ENCODE data around the gene PHAF1. TPM values are rescaled to one million over a fixed set of nuclear protein-coding genes. Genes with fewer than 3 reads are reported as not detected.

The PHAF1 gene
- polyA plus RNA-seq, 5 donors: 21.1 to 25.8 (median 23.0) TPM

DNA sequence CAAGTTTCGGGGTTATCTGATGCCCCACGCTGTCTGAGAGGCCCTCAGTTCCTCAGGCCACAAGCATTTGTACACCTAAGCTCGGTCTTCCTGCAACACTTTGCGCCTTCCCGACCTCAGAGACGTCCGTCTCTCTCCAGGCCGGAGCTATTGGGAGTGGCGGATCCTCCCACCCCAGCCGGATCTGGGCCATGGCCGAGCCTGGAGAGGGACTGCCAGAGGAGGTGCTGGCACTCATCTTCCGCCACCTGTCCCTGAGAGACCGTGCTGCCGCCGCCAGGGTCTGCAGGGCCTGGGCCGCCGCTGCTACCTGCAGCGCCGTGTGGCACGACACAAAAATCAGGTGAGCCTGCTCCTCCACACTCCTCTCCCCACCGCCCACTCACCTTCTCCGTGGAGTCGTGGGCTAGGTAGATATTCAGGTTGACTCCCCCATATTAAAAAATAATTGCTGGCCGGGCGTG is 51.9 kb downstream of the PHAF1 start:
- no peak for DNase-seq

DNA sequence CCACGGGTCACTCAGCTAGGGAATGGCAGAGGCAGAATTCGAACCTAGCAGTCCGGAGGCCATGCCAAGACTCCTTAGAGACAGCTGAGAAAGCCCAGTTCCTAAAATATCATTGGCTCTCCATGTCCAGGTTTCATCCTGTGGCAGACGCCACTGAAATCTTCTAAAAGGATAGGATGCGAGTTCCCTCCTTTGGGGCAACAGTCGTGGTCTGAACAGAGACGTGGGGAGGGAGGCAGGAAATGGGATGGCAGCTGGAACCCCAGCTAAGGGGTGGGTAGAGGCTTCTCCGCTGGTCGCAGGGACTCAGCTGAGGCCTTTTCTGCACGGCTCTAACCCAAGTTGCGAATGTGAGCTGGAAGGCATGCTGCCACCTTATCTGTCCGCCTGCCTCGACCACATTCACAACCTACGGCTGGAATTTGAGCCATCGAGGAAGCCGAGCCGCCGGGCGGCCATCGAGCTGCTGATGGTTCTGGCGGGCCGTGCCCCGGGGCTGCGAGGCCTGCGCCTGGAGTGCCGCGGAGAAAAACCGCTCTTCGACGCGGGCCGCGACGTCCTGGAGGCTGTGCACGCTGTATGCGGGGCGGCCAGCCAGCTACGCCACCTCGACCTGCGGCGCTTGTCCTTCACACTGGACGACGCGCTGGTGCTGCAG is 52.9 kb downstream of the PHAF1 start:
- no peak for DNase-seq

DNA sequence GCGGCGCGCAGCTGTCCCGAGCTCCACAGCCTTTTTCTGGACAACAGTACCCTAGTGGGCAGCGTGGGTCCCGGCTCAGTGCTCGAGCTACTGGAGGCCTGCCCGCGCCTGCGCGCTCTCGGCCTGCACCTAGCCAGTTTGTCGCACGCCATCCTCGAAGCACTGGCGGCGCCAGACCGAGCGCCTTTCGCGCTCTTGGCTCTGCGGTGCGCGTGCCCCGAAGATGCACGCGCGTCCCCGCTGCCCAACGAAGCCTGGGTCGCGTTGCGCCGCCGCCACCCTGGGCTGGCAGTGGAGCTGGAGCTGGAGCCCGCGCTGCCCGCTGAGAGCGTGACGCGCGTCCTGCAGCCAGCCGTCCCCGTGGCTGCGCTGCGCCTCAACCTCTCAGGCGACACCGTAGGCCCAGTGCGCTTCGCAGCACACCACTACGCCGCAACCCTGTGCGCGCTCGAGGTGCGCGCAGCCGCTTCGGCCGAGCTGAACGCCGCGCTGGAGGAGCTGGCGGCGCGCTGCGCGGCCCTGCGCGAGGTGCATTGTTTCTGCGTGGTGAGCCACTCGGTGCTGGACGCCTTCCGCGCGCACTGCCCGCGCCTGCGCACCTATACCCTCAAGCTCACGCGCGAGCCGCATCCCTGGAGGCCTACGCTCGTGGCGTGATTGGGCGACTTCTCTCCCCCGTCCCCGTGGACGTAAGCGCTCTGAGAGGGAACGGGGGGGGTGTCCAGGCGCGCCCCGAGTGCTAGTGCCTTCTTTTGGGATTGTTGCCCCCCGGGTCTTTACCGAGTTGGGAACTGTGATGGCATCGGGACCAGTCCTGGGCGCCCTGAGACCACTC is 53.6 kb downstream of the PHAF1 start:
- no peak for DNase-seq

DNA sequence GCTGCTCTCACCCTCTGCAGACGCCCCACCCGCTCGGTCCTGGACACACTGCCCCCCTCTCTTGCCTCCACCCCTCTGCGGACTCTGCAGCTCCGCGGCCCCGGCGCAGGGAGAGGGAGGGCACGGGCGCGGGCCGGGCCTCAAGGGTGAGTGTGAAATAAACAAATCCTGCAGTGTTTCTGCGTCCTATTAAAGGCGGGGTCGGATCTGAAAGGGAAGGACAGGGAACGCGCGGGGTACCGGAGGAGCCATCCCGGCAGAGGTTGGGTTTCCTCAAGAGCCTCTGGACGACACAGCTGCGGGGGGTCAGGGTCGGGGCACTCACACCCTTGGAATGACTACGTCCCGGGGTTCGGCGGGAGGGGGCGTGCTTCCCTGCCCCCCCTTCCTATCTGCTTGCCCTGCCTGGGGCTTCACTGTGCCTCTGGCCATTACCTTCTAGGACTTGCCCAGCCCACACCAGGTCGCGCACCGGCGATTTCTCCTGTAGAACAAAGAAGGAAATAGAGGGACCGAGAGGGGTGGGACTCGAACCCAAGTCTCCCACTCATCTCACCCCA is 54.3 kb downstream of the PHAF1 start:
- no peak for DNase-seq

DNA sequence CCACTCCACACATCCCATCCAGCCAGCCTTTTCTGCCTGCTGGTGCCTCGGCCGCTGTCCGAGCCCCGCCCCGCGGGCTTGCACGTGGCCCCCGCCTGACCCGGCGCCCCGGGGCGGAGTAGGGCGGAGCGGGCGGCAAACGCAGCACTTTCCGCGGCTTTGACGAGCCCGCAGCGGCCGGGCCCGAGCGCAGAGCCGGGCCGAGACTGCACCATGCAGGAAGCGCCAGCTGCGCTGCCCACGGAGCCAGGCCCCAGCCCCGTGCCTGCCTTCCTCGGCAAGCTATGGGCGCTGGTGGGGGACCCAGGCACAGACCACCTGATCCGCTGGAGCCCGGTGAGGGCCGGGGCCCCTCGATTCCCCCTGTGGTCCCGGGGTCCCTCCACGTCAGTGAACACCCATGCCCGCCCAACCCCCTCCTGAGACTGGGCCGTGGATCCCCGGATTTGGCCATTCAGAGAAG is 54.9 kb downstream of the PHAF1 start, which contains the start of gene HSF4:
HSF4 (plus strand) TSS at position 147 of the 463 bp plus-strand sequence; CDS start at position 214, 67 bp downstream.
- no peak for DNase-seq

DNA sequence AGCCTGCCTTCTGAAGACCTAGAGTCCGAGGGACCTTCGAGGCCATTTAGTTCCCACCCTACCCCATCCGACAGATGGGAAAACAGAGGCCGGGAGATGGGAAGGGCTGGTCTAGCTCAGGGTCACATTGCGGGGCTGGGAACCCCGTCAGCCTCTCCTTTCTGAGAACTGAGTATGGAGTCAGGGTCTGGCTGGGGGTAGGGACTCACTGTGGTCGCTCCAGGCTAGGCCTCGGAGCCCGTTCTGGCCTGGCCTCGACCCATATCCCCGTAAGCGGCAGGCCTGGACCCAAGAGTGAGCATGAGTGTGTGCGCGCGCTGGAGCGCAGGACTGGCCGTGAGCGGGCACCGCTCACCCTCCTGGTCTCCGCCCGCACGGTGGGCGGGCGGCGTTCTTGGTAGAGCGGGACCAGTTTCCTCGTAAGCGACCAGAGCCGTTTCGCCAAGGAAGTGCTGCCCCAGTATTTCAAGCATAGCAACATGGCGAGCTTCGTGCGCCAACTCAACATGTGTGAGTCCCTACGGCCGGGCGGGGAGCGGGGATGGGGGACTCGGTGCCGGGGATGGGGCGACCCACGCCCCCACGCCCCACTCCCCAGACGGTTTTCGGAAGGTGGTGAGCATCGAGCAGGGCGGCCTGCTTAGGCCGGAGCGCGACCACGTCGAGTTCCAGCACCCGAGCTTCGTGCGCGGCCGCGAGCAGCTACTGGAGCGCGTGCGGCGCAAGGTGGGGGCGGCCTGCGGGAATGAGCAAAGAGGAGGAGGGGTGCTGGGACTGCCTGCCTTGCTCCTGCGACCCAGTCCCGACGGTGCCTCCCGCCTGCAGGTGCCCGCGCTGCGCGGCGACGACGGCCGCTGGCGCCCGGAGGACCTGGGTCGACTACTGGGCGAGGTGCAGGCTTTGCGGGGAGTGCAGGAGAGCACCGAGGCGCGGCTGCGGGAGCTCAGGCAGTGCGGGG is 55.7 kb downstream of the PHAF1 start:
- no peak for DNase-seq

DNA sequence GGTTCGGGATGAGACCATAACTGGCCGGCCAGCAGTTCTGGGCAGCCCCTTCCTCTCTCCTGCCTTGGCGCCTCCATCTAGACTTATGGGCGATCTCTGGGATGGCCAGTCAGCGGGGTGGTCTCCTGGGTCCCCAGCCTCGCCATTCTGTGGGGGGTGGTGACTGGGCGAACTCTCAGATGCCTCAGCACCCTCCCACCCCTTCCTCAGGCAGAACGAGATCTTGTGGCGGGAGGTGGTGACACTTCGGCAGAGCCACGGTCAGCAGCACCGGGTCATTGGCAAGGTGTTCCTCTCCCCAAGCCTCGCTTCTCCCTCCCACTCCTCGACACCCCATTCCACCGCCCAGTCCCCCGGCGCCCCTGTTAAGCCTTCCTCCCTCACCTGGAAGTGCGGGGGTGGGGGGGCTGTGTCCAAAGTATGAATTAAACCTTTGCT is 56.4 kb downstream of the PHAF1 start:
- DNase-seq: no peak

DNA sequence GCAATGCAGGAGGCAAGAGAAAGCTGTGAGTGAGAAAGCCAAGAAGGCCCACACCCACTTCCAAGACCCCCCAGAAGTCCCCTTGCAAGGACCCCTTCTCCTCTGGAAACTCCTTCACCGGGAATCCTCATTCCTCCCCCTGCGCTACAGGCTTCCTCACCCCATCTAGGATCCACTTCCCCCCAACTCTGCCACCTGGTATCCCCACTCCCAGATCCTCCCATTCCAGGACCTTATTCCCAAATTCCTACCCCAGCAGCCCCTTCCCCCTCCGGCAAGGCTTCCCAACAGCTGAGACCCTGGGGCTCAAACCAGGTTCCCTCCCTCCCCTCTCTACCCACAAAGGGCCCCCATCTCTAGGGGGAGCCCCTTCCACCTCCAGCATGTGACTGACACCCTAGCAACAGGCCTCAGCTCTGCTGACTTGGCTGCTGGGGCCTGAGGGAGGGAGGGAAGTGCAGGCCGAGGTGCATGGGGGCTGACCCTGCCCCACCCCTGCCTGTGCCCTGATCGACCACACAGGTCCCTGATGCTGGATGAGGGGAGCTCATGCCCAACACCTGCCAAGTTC is 56.9 kb downstream of the PHAF1 start:
- DNase-seq: no peak

DNA sequence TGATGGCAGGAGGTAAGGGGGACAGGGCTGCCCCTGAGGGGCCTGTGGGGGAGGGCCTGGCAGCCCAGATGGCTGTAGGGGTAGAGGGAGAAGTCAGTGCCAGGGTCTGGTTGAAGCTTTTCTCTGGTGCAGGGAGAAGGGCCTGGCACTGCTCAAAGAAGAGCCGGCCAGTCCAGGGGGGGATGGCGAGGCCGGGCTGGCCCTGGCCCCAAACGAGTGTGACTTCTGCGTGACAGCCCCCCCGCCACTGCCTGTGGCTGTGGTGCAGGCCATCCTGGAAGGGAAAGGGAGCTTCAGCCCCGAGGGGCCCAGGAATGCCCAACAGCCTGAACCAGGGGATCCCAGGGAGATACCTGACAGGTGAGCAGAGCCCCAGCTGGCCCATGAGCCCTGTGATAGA is 57.8 kb downstream of the PHAF1 start:
- DNase-seq: no peak

DNA sequence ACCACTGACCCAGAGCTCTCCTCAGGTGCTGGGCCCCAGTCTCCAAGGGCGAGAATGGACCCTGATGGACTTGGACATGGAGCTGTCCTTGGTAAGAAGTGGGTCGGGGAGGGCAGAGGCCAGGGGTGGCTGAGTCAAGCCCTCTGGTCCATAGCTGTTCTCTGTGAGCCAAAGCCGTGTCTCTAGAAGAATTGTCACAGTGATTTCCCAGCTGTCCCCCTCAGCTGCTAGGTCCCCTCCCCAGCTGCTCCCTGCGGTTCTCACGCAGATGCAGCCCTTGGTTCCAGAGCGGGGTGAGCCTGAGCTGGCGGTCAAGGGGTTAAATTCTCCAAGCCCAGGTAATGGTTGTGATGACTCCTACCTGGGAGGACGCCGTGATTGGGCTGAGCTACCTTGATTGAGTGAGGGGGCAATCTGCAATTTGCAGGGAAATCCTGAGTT is 59.3 kb downstream of the PHAF1 start:
- no peak for DNase-seq

DNA sequence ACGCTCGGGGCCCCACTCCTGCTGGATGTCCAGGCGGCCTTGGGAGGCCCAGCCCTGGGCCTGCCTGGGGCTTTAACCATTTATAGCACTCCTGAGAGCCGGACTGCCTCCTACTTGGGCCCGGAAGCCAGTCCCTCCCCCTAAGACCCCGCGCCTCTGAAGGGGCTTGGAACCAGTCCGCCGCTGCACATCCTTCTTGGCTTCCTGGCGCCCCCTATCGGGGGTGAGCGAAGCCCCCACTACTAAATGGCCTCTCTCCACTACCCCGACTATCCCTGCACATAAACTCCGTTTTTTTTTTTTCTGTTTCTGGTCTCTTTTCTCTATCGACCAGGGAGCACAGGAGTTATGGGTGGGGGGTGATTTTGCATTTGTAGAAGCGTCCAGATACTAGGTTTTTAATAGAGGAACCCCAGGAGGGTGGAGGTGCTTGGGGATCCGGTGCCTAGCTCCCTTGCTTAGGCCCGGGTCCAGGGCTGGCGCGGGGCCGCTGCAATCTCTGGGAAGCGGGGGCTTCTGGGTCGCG is 60.0 kb downstream of the PHAF1 start:
- no peak for DNase-seq

DNA sequence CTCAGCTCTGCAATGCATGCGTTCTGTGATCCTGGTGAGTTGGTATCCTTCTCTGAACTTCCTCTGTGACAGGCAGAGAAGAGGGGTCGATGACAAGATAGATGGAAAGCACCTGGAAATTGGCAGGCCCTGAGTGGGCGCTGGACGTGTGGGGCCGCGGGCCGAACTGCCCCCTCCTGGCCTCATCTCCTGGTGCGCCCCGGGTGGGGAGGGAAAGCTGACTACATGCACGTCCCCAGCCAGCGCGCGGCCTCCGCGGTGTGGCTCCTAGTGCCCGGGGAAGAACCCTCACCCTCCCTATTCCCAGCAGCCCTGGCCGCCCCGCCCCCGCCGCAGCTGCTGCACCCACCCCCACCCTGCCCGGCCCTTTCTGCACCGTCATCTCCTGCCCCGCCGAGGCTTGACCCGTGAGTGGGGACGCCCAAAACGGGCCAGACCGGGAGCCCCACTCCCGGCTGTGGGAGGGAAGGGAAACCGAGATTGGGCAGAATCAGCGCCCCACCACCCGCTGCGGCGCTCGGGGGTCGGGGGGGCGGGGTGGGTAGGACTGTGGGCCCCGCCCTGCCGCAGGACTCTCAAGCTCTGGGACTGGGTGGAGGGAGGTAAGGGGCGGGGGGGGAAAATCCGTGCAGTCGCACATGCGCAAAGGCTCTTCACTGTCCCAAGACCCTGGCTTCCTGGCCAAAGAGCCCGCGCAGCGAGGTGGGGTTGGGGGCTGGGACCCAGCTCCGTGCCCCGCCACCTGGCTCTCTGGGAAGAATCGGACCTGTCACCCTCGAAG is 60.6 kb downstream of the PHAF1 start, which contains the start of gene NOL3:
NOL3 (plus strand) TSS at position 371 of the 781 bp plus-strand sequence.
- peak; percentile 67 to 76 for DNase-seq

DNA sequence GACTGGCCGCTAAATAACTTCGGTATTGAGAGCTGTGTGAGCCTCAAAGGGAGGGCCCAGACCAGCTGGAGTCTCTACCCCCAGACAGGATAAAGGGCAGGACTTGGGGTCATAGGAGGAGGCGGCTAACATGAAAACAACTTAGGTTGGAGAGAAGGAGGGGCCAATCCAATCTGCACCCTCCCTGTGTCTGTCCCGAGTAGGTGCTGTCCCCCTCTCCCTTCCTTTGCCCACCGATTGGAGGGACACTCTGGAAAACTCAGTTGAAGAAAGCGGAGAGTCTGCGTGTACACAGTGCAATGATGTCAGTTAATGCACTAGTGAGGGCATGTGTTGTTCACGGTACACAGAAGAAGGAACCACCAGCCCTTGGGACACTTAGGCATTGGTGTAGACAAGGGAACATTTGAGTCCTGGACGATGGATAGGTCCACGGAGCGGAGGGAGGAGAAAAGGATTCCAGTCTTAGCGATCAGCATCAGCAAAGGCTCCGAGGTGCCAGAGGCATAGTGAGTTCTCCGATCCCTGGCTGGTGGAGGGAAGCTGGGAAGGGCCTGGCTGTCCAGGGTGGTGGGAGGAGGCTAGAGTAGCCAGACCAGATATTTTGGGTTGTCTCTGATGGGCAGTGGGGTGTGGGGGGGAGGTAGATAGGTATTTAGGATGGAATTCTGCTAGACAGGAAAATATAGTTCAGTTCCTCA is 61.4 kb downstream of the PHAF1 start:
- DNase-seq: peak in 1 of 2 donors; percentile 39

DNA sequence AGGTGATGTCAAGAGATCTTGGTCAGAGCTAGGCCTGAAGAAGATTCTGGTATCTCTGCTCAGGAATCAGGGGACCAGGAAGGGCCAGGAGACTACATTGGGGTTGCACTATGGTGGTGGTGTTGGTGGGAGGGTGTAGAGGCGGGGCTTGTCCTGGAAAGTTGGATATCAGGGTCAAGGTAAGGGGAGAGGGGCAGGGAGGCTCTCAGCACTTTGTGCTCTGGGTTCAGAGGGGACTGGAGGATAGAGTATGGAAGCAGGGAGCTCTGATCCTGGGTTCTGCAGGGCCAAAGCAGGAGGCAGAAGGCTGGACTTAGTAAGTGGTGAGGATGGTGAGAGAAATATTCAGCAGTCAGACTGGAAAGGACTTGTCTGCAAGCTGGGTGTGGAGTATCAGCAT is 63.6 kb downstream of the PHAF1 start:
- DNase-seq: no peak

DNA sequence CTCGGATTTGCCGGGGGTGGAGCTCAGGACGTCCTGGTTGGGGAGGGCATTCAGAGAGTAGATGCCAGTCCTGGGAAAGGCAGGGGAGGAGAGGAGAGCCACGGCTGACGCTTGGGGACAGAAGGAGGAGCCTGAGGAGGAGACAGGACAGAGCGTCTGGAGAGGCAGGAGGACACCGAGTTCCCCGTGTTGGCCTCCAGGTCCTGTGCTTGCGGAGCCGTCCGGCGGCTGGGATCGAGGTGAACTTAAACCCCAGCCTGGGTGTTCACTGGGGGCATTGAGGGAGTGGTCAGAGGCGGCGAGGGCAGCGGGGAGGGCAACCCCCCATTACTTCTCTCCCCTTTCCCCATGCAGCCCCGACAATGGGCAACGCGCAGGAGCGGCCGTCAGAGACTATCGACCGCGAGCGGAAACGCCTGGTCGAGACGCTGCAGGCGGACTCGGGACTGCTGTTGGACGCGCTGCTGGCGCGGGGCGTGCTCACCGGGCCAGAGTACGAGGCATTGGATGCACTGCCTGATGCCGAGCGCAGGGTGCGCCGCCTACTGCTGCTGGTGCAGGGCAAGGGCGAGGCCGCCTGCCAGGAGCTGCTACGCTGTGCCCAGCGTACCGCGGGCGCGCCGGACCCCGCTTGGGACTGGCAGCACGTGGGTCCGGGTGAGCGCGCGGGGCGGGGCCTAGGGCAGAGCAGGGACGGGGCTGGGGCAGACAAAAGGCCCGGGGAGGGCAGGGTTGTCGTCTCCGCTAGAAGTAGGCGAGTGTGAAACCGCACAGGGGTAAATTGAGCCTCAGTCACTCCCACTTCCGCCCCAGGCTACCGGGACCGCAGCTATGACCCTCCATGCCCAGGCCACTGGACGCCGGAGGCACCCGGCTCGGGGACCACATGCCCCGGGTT is 64.3 kb downstream of the PHAF1 start:
- peak in 1 of 2 donors; percentile 67 for DNase-seq

DNA sequence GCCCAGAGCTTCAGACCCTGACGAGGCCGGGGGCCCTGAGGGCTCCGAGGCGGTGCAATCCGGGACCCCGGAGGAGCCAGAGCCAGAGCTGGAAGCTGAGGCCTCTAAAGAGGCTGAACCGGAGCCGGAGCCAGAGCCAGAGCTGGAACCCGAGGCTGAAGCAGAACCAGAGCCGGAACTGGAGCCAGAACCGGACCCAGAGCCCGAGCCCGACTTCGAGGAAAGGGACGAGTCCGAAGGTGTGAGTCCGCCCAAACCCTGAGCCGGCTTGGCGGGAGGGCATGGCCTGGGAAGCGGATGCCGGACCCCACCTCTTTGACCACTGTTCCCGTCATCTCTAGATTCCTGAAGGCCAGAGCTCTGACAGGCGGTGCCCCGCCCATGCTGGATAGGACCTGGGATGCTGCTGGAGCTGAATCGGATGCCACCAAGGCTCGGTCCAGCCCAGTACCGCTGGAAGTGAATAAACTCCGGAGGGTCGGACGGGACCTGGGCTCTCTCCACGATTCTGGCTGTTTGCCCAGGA is 65.0 kb downstream of the PHAF1 start:
- no peak for DNase-seq

DNA sequence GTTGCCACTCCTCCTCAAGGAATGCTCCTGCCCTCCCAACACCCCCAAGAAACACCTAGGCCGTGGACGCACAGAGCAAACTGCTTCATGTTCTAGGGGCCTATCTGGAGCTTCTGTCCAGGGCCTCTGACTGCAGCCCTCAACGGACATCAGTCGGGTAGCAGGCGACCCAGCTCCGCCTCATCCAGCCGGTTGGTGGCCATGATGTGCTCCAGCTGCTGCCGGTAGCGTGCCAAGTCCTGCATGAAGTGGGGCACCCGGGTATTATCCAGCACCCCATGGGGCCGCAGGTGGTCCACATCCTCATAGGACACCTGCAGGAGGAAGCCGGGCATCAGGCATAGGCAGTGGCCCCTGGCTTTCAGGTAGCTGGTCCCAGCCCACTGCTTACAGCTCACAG is 66.9 kb downstream of the PHAF1 start:
- no peak for DNase-seq
